NCI-H1092 treated with DMSO at 0.1 percent for 48 hours (cell line): Measurements from ENCODE around the gene ATF4.

ENCODE experiments used
- DNase-seq: peaks from one replicate; lab custom pipeline; 2025; lab: John Stamatoyannopoulos, UW

Gene ATF4

DNA sequence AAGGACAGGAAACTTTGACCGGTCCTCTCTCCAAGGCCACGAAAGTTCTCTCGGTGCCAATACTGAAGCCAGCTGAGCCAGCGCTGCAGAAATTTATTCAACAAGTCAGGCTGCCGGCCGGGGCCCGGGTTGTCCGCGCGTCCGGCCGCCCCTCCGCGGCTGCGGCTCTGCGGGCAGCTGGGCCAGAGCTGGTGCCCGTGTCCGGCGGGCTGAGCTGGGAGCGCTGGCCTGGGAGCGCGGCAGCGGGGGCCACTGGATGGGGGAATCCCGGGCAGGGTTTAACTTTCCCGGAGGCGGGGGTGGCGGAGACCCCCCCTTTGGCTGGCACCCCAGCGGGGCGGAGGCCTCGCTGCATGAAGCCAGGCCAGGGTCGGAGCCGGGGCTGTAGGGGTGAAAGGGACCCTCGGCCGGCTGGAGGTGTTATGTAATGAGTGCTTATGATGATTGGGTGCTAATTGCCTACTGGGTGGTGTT, 37.9 kb downstream of the ATF4 start:
- no peak for DNase-seq

DNA sequence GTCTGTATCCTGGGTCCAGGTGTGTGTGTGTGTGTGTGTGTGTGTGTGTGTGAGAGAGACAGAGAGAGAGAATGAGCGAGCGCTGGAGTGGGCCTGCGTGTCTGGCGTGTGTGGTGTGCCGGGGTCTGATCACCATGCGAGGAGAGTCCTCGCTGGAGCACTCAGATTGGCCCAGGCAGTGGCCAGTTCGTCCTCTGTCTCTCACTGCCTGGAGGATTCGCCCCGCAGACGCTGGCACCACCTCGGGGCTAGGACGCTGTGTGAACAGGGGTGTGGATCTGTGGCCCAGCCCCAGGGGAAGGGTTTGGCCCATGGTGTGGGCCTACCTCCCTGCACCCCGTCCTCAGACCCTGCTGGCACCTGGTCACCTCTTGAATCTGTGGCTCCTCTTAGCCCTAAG, 38.6 kb downstream of the ATF4 start:
- no peak for DNase-seq

DNA sequence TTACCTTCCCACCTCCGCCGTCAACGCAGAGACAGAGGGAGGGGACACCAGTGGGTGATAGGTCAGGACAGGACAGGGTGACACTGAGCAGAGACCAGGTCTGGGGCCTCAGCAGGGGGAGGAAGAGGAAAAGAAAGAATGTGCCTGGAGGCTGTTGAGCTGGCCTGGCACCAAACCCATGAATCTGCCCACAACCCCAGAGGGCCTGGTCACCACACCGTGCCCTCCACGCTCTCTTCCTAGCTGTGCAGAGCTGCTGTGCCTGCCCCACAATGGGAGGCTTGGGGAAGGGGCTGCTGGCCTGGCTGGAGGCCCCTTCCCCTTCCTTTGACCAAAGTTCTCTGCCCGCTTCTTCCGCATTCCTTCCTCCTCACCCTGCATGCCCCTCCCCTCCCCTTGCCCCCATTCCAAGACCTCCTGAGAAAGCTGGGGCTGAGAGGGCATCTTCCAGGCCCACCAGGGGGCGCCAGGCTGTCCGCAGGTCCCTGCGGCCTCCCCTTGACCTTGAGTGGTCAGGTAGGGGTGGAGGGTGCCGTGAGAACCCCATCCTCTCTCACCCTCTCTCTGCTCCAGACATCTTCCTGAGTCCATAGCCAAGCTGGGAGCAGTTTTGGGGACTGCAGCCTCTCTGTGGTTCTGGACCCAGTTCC, 39.2 kb downstream of the ATF4 start:
- no peak for DNase-seq

DNA sequence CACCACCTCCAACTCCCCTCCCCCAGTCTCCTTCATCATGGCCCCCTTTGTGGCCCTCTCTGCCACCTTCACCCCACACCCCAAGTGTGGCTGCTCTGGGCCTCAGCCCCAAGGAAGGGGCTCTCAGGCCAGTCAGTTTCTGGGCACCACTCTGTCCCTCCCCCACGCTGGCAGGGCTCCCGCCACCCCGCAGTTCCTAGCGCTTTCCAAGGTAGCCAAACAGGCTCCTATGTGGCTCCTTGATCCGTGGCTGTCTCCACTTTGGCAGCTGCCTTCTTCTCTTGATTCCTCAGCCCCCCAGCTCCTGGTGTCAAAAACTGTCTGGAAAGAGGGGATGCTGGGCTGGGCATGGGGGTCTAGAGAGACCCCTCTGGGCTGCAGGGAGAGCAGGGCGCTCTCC, 39.8 kb downstream of the ATF4 start:
- no peak for DNase-seq

DNA sequence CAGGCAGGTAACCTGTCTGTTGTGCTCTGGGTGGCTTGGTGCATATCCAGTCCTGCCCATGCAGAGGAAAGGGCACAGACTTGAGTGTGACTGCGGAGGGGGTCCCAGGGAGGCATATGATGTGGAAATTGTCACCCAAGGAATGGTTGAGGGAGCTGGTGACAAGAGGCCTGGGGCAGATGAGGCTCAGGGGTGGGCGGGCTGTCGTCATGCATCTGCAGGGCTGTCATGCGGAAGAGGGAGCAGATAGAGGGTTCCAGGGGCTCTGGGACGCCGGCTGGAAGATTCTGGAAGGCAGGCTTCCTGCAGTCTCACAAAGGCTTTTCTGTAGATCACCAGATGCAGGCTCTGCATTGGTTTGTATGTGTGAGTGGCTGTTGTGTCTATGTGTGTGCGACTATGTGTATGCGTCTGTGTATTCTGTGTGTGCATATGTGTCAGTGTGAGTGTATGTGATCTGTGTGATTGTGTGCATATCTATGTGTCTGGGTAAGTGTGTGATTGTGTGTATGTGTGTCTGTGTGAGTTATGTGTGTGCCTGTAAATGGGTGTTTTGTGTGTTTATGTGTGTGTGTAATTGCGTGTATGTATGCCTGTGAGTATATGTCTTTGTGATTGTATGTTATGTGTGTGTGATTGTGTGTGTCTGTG, 42.6 kb downstream of the ATF4 start:
- no peak for DNase-seq

DNA sequence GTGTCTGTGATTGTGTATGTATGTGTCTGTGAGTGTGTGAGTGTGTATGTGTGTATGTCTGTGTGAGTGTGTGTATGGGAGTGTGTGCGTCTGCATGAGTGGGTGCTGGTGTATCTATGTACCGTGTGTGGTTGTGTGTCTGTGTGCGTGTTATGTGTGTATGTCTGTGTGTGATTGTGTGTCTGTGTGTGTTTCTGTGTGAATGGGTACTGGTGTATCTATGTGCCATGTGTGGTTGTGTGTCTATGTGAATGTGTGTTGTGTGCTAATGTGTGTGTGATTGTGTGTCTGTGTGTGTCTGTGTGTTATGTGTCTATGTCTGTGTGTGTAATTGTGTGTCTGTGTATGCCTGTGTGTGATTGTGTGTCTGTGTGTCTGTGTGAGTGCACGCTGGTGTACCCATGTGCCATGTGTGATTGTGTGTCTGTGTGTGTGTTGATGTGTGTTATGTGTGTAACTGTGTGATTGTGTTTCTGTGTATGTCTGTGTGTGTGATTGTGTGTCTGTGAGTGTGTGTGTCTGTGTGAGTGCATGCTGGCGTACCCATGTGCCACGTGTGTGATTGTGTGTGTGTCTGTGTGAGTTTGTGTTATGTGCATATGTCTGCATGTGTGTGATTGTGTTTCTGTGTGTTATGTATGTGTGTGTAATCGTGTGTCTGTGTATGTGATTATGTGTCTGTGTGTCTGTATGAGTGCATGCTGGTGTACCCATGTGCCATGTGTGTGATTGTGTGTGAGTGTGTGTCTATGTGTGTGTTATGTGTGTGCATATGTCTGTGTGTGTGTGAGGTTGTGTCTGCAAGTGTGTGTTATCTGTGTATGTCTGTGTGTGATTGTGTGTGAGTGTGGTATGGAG, 43.4 kb downstream of the ATF4 start:
- no peak for DNase-seq

DNA sequence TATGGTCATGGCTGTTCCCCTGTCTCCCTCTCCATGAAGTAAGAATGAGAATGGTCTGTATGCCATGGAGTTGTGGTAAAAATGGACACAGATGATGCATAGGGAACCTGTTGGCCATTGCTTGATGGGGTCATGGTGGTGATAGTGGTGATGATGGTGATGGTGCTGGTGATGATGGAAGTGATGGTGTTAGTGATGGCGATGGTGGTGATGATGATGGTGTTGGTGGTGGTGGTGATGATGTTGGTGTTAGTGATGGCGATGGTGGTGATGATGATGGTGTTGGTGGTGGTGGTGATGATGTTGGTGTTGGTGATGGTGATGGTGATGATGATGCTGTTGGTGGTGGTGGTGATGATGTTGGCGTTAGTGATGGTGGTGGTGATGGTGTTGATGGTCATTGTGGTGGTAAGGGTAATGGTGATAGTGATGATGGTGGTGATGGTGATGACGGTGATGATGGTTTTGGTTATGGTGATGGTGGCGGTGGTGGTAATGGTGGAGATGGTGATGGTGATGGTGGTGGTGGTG, 45.1 kb downstream of the ATF4 start:
- DNase-seq: no peak

DNA sequence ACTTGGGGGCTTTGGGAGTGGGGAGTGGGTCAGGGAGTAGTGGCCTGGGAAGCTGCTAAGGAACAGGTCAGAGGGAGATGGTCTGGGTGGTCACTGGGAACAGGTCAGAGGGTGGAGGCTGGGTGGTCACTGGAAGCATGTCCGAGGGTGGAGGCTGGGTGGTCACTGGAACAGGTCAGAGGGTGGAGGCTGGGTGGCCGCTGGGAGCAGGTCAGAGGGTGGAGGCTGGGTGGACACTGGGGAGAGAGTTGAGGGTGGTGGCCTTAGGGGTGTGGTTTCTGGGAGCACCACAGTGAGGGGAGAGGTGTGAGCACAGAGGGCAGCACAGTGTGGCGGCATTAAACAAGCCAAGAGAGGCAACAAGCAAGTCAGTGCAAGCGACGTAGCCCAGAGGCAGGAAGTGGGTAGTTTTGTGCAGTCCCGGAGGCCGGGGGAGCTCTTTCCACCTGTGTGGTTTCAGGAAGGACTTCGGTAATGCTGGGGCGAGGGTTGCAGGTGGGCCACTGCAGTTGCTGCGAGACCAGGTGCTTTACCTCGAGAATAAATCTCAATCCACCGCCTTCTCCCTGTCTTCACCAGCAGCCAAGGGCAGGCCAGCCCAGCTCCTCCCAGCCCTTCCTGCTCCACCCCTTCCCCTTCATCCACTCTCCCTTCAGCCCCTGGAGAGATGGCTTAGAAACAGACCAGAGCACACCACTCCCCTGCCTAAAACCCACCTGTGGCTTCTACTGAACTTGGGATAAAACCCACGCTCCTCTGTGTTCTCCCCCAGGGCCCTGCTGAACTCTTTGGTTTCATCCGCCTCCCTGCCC, 47.0 kb downstream of the ATF4 start:
- DNase-seq: no peak

DNA sequence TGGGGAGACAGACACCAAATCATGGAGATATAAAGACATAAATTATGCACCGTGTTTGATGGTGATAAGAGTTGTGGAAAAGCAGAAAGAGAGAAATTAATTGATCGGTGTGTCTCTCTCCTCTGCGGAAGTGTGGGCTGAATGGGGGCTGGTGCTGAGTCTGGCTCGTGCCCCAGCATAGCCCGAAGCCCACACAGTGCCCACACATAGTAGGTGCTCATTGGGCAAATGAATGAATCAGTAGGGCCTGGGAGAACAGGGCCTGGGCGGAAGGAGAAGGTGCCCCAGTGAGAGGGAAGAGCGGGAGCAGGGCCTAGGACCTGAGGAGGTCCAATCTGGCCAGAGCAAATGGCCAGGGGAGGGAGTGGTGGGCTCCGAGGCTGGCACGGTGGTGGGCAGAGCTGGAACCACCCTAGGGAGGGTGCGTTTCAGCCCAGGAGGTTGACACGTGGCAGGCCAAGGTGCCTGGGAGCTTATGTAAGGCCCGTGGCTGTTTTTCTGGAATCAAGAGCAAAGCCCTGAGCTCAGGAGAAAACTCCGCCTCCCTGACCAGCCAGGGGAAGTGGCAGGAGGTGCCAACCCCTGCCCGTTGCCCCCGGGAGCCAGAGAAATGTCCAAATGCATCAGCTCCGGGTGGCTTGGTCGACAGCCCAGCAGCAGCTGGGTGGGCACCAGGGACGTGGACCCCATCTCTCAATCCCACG, 48.1 kb downstream of the ATF4 start:
- DNase-seq: no peak

DNA sequence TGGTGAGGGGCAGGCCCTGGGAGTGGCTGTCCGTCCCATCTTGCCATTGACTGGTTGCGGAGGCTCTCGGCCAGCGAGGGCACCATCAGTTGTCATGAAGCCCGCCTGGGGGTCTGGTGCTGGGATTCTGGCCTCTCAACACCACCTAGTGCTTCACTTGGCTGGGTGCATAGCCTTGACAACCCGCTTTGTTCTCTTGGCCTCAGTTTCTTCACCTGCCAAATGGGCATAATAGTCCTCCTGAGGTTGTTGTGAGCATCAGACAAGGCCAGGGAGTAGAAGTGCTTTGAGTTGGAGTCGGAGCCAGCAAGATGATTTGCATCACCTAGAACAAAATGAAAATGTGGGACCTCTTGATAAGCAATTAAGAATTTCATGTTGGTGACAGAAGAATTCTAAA, 48.7 kb downstream of the ATF4 start:
- DNase-seq: no peak

DNA sequence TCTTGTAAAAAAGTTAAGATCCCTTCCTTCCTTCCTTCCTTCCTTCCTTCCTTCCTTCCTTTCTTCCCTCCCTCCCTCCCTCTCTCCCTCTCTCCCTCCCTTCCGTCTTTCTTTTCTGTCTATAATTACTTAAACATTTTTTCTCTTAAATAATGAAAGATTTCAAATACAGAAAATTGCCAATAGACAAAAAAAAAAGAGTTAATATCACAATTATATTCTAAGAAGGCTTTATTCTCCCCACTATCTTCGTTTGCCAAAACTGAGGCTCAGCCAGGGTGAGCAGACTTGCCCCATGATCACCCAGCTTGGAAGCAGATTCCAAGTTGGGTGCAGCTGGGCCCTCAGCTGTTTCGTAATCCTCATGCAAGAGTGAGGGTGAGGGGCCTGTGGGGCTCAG, 49.9 kb downstream of the ATF4 start:
- no peak for DNase-seq

DNA sequence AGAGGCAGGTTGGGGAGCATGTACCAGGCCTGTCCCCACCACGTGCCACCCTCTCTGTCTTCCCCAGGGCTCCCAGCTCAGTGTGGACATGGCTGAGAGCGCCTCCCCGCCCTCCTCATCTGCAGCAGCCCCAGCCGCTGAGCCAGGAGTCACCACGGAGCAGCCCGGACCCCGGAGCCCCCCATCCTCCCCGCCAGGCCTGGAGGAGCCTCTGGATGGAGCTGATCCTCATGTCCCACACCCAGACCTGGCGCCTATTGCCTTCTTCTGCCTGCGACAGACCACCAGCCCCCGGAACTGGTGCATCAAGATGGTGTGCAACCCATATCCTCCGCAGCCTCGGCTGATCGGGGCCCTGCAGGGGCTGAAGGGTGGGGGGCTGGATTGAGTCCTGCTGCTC, 50.3 kb downstream of the ATF4 start, which contains the start of gene CACNA1I:
TSS of gene CACNA1I (plus strand) at position 89 of the 400 bp plus-strand sequence. CDS start at position 89, 0 bp downstream.
- DNase-seq: no peak

DNA sequence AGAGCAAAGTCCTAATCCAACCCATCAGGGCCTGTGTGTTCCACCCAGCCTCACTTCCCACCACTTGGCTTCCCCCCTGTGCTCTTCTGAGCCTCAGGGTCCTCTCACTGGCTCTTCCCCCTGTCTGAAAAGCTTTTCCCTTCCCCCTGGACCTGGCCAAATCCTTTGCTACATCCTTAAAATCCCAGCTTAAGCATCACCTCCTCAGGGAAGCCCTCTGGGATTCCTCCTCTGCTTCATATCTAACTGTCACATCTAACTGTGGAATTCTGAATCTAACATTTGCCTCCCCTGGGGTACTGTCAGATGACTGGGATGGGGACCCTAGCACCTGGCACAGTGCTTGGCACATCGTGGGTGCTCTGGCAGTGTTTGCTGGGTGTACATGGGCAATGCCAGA, 51.2 kb downstream of the ATF4 start:
- DNase-seq: no peak
